MG63 (cell line): ENCODE measurements around the gene TARS2. TPM values are rescaled to one million over a fixed set of nuclear protein-coding genes. Genes with fewer than 3 reads are reported as not detected.

Experiments used
- total RNA-seq: library from RNA; depleted of rRNA; stranded (reverse); fragments of >200 nt; shearing (Covaris generic); gene quantifications from 2 replicates; pipeline ENCODE4 v1.2.3, GENCODE V29; 2014; ENCODE audit warnings: low replicate concordance; rRNA removed

The TARS2 gene
- total RNA-seq, 1 experiment from 2014 or later = 15.4 TPM

Other genes starting within 250 kb of the TARS2 start
- not detected in 2 replicates for gene CA14, start 229.6 kb upstream of the TARS2 start, total RNA-seq
- 136 and 156 TPM in 2 replicates for gene APH1A, start 218.4 kb upstream of the TARS2 start, total RNA-seq
- gene C1orf54, start 214.6 kb upstream of the TARS2 start, total RNA-seq = 2.5 TPM in 1 of 2 replicates, not detected in the other
- gene CIART, start 204.9 kb upstream of the TARS2 start, total RNA-seq = not detected in 2 replicates
- 75.5 and 80.7 TPM in 2 replicates for gene MRPS21, start 193.6 kb upstream of the TARS2 start, total RNA-seq
- gene PRPF3, start 165.9 kb upstream of the TARS2 start, total RNA-seq = 65.9 and 75.5 TPM in 2 replicates
- gene RPRD2, start 123.3 kb upstream of the TARS2 start, total RNA-seq = 2.5 and 10.6 TPM in 2 replicates
- 9.9 and 13.8 TPM in 2 replicates for gene ECM1, start 20.7 kb downstream of the TARS2 start, total RNA-seq
- not detected in 2 replicates for gene FALEC, start 28.3 kb downstream of the TARS2 start, total RNA-seq
- 3.3 and 3.5 TPM in 2 replicates for gene ADAMTSL4, start 62.0 kb downstream of the TARS2 start, total RNA-seq
- gene MCL1, start 92.2 kb downstream of the TARS2 start, total RNA-seq = 148 and 184 TPM in 2 replicates
- gene ENSA, start 142.2 kb downstream of the TARS2 start, total RNA-seq = 172 and 256 TPM in 2 replicates
- gene GOLPH3L, start 209.7 kb downstream of the TARS2 start, total RNA-seq = 12.1 and 14.1 TPM in 2 replicates
- 0.95 TPM in 1 of 2 replicates, not detected in the other for gene HORMAD1, start 233.5 kb downstream of the TARS2 start, total RNA-seq